GM12874 (cell line): ENCODE measurements around the gene PGA3.

Source experiments
- TF ChIP-seq, protein P1 (sequence below): IDR thresholded peaks from 2 replicates; pipeline ENCODE4 v1.5.1; 2011; ENCODE audit warnings: low read depth, mild to moderate bottlenecking, control low read depth, low read length, moderate library complexity; ENCODE audit not compliant: insufficient read depth

The PGA3 gene

DNA sequence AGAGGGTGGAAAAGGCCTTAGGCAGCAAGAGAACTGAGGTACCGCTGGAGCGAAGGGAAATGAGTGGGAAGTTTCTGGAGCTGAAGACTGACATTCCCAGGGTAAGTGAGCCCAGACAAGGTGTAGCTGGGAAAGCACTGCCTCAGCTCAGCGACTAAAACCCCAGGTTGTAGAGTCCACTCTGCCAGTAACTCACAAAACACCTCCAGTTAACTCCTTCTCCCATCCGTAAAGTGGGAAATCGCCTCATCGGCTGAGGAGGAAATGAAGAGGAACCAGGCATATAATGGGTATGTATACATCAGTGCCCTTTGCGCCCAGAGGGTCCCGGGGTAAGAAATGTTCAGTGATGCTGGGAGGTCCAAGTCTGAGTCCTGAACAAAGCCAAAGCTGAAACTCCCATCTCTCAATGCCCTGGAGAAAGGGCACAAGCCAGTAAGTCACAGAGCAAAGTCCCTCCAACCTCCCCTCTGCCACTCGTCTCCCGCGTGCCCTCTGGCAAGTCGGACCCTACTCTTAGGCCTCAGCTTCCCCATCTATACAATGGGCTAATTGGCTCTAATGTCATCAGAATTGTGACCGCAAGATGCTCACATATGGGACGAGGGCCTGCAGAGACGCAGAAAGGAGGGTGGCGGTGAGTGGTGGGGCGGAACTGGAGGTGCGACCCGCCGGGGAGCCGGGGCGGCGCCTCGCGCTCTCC, 42.7 kb upstream of the PGA3 start:
- TF ChIP-seq, protein P1, sequence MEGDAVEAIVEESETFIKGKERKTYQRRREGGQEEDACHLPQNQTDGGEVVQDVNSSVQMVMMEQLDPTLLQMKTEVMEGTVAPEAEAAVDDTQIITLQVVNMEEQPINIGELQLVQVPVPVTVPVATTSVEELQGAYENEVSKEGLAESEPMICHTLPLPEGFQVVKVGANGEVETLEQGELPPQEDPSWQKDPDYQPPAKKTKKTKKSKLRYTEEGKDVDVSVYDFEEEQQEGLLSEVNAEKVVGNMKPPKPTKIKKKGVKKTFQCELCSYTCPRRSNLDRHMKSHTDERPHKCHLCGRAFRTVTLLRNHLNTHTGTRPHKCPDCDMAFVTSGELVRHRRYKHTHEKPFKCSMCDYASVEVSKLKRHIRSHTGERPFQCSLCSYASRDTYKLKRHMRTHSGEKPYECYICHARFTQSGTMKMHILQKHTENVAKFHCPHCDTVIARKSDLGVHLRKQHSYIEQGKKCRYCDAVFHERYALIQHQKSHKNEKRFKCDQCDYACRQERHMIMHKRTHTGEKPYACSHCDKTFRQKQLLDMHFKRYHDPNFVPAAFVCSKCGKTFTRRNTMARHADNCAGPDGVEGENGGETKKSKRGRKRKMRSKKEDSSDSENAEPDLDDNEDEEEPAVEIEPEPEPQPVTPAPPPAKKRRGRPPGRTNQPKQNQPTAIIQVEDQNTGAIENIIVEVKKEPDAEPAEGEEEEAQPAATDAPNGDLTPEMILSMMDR, result no peak

GRCh38 chr11:61161190-61162091, 41.9 kb upstream of the PGA3 start, which contains the start of gene VPS37C:
VPS37C (minus strand) TSS chr11:61161426; CDS start chr11:61138829, 22,597 bp downstream.
- TF ChIP-seq, protein P1, result no peak

DNA sequence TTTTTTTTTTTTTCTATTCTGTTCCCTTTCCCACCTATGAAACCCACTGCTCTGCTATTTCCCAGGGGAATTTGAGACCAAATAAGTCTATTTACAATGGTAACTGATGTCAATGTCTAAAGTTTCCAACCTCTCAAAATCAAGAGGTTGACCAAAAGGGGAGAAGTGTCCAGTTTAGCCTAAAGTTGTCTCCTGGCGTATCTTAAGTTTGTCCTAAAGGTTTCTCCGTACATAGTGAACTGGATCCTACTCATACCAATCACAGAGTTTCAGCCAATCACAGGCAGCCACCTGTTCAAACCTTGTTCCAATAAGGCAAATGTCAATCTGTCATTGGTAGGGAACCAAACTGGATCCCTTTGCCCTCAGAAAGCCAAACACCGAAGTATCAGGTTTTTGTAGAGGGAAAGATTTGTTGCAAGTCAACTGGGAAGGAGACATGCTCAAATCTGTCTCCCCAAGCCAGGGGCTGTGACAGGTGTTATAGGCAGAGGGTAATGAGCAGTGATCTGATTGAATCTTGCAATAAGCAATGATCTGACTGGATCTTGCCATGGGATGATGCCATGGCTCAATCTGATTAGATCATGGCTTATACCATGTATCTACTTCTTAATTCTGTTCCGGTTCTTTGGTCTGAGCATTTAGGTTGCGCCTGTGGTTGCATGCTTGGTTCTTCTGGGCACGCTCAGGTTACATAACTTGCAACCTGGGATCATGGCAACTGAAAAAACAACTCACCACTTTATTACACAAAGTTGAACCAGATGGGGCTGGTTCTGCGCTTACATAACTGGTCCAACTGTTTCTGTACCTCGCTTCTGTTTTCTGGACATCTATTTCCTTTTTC, 41.0 kb upstream of the PGA3 start:
- TF ChIP-seq, protein P1, result no peak

DNA sequence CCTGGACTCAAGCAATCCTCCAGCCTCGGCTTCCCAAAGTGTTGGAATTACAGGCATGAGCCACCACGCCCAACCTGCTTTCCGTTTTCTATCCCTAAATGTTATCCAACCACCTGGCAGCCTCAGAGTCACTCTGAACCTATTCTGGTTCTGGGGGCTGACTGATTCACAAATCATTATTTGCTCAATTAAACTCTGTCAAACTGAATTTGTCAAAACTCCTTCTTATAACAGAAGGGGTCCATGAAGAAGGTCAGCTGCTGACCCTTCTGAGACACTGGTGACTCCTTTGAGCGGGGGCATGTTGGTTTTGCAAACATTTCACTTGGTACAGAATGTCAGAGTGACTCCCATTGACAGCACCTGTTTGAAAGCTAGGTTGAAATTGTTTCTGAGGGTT, 40.3 kb upstream of the PGA3 start:
- TF ChIP-seq, protein P1, result no peak

- TF ChIP-seq, protein P1, result no peak
Observed at GRCh38 chr11:61163714-61164605, 39.4 kb upstream of the PGA3 start.

GRCh38 chr11:61164606-61165424, 38.5 kb upstream of the PGA3 start:
- TF ChIP-seq, protein P1, result no peak
